GM18498 (cell line): ENCODE measurements around the gene PDE9A.

ENCODE experiments used
- ATAC-seq: cut with Tn5 transposase; IDR thresholded peaks from one replicate; pipeline ENCODE4 v1.9.1; 2021; ENCODE audit warnings: mild to moderate bottlenecking, moderate library complexity; ENCODE audit not compliant: unreplicated experiment

PDE9A gene

DNA sequence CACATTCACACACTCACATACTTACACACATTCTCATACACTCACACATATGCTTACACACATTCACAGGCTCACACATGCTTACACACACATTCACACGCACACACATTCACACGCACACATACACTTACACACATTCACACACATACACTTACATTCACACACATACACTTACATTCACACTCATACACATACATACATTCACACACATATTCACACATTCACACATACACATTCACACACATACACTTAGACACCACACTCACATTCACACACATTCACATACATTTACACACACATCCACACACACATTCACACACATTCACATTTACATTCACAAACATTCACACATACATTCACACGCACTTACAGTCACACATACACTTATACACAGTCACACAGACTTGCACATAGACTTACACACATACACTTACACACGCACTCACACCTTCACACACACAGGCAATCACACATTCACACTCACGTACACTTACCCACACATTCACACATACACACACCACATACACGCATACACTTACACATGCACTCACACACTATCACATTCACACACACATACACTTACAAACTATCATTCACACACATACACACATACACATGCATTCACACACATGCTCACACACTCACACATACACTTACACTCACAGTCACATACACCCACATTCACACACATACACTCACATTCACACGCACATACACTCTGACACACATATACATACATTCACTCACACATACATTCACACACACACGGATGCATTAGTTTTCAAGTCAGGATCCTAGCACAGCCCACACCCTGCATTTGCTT, 16.8 kb downstream of the PDE9A start:
- no peak for ATAC-seq

DNA sequence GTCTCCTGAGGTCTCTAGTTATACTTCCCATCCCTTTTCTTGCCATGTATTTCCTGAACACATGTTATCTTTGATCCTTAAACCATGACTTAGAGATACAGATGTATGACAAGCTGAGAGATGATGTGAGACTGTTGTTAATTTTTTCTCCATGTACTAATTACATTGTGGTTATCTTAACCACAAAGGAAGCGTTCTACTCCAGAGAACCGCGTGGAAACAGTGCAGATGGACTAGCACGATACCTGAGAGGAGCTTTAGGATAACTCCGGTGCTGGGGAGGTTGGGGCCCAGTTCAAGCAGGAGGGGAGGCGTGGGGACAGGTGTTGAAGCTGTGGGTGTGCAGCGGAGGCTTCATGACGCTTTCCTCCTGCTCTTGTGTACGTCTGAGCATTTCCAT, 17.5 kb downstream of the PDE9A start:
- no peak for ATAC-seq

DNA sequence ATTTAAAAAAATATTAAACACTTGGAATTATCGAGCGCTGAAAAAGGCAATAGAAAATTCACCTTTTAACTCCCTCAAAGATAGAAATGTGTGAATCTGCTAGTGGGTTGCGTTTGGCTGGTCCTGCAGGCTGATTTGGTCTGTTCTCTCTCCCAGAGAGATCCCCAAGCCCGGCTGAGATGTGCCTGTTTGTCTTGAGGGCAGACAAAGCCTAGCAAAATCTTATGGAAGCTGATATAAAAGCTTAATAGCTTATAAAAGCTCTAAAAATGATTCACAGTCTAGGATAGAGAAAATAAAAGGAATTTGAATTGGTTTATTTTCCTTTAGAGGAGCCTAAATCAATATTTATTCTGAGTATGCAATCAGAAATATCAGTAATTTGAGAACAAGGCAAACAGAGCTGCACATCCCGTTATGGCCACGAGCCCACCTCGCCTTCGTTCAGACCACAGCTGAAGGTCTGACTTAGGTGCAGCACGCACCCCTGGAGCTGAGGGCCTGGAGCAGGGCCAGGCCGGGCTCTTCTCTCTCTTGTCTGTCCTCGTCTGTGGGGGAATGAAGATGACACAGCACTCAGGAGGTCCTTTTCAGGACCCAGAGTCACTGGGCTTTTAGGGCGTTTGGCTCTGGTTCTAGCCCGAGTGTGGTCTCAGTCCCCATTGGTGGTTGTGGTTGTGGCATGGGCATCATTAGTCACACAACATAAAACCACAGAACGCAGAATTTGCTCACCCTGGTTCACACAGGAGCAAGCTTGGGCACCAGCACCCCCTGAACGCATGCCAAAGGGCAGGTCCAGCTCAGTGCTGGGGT, 18.6 kb downstream of the PDE9A start:
- no peak for ATAC-seq

DNA sequence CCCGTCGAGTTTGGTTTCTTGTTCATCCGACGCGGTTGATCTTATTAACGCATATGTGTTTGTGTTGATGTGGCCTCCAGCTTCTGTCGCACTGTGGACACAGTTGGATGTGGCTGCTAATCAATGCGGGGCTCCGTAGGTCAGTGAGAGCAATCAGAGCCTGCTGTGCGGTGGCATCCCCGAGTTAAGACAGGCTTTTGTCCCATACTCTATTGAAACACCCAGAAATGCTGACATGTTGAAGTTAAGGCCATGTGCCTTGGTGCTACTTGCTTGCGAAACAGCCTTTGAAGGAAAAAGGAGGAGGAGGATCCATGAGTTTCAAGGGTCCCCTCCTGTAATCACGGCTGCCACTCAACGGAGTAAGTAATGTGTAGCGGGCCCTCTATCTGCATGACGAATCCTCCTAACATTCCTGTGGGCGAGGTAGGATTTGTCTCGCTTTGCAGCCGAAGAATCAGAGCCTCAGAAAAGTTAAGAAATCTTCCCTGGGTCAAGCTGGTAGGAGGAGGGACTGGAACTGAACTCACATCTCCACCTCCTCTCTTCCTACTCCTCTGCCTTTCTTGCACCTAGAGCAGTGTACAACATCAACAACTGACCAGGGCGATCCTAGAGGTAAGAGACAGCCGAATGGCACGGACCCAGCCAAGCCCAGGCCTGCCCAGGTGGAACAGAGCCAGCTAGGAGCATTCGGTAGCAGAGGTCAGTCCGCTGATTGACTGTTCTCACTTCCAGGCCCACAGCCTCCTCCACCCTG, 19.5 kb downstream of the PDE9A start:
- no peak for ATAC-seq

DNA sequence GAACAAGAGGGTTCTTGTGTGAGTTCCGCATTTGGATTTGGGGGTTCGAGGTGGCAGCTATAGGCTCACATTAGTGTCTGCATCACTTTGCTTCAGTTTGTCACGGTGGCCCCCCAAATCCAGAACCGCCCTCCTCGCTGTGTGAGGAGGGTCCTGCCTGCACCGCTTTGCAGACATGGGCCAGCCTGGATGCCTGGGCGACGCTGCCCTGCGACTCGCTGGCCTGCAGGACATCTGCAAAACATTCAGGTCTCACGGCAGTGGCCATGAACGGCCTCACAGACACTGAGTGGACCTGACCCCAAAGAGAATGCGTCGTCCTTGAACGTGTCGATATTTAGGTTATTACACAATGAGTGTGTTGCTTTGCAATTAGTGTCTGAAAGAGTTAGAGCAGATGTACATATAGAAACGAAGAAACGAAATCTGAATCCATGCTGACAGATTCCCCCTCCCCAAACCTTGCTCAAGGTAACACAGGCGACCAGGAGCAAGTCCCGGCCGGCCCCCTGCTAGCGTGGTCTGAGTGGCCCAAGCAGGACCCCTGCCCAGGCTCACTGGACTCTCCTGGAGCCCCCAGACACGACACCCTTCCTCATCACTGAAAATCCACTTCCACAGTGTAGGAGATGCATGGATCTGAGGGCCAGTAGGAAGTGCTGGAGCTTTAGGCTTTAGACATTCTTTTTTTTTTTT, 20.4 kb downstream of the PDE9A start:
- ATAC-seq: no peak

DNA sequence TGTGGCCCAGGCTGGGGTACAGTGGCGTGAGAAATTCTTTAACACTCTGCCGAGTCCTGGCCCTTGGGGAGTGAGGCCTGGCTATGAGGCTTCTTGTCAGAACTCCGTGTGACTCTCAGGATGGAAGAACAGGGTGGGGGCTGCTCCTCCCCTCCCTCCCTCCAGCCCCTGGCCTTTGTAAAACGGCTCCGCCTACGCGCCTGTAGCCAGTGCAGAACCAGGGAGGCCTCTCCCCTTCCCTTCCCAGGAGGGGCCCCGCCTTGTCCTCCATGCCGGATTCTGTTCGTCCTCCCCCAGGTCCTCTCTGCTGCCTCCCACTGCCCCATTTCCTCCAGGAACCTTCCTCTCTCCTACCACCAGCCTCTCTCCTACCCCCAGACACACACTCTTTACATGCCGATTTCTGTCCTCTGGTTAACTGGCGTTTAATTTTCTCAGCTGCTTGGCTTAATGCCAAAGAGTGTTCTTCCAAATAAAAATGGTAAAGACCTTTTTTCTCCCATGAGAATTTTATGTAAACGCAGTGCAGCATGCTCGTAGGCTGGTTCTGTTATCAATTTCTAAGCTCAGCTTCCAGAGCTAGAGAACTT, 21.0 kb downstream of the PDE9A start:
- no peak for ATAC-seq

DNA sequence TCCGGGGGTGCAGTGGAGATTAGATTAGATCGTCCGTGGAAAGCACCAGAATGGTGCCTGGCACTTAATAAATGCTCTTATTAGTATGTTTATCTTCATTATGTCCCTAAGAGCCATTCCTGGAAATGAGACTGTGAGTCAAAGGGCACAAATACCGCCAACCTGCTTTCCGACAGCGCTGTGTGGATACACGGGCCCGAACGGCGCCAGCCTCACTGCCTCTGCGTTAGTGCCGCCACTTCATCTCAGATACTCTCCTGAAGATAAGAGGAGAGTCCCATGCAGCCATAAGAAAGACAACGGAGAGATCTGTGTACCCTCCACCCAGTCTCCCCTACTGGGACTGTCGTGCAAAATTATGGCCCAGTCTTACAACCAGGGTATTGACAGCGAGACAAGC, 22.0 kb downstream of the PDE9A start:
- ATAC-seq: no peak

DNA sequence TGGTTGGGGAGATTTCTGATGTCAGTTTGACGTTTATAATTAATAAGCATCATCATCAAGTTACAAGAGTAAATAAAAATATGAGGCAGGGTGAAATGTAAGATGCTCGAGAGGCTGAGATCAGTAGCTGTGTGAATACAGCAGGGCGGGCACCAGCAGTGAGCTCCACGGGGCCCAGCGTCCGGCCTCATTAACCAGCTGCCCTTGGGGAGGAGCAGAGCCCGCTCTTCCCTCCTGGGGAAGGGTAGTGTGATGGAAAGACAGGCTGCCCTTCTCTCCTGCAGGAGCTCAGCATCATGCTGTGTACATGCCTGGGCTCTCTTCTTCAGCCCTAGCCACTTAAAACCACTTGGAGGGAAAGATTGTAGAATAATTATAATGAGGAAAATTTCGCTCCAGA, 23.4 kb downstream of the PDE9A start:
- no peak for ATAC-seq

DNA sequence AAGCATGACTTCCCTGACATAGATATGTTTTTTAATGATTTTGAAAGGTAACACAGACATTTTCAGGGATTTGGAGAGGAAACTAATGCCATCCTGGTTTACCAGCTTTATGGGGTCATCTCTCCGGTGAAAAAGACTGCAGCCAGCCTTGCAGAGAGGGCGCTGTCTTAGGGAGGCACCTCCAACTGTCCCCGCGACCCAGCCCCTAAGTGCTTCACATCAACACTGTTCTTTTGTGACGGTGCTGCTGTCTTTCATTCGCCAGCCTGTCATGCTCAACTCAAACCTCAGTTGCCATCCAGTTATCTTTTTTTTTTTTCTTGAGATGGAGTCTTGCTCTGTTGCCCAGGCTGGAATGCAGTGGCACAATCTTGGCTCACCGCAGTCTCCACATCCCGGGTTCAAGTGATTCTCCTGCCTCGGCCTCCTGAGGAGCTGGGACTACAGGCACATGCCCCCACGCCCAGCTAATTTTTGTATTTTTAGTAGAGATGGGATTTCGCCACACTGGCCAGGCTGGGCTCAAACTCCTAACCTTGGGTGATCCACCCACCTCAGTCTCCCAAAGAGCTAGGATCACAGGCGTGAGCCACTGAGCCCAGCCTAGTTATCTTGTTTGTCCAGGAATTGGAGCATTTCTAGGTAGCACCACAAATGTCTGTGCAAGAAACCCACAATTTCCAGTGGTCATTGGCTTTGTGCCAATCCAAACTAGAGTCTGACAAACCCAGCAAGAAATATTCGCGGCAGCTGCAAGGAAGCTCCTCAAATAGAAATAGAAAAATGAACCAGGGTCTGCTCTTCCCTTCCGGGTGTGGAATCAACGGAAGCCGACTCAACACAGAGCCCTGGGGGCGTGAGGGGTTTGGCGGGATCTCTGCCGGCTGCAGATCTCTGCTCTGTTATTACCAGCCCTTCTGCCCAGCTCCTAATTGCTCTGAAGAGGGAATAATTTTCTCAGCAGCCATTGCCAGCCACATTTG, 24.2 kb downstream of the PDE9A start:
- ATAC-seq: no peak

DNA sequence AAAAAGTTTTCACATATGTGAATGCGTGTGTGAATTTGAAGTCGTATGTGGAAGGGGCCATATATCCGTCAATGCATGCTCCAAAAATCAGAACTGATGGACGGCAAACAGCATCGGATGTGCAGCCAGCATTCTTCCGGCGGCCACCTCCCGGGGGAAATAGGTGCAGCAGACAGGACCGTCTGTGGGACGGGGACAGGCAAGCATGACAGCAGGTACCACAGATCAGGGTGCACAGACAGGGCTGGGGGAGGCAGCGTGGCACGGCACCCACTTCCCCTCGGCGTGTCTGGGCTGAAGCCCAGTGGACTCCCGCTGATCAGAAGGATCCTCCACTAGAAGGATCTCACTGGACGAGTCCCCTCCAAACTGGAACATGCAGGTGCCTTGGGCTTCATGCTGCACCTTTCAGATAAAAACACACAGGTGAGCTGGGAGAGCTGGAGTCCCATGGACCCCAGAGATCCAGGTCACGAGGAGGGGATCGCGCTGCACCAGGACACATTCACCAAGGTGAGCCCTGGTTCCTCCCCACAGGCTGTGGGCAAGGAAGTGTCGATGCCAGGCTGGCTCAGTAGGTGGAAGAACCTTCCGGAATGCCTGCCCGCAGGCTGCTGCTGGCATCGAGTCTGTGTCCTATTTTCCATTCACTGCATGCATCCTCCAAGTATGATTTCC, 25.3 kb downstream of the PDE9A start:
- no peak for ATAC-seq

DNA sequence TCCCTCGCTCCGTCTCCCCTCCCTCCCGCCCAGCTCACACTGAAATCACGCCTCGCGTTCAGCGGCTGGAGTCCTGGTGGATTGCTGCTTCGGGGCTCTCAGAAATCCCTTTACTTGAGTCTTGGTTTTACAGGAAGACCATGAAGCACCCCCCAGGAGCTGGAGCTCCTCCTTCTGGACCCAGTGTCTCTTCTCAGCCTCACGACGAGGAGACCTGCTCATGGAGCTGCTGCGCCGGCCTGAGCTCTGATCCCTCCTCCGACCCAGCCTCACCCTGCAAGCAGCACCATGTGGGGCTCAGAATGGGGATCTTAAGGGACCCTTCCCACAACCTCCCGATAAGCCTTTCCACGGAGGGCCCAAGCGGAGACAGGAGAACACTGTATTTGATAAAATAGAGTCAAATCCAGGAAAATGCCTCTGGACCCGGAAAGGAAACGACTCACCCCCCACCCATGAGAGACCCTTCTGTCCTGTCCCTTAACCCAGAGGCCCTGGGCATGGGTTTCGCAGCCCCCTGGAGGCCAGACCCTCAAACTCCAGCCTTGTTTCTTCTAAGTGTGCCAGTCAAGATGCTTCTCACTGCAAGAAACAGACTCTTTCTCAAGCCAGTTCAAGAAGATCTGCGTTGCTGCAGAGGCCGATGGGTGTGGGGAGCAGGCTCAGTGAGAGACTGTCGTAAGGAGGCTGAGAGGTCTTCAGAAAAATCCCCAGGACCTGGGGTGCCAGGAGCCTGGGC, 26.1 kb downstream of the PDE9A start:
- no peak for ATAC-seq

DNA sequence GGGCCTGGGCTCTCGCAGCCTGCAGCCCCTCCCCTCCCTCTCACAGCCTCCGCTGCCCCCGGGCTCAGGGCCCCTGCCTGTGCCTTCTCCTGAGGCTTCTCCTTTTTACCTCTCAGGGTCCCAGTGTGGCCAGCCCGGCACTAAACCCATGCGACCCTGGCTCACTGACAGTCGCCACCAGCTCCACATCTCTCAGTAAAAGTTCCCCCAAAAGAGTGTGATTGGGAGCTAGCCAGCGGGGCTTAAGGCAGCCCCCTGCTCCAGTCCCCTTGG, 26.6 kb downstream of the PDE9A start:
- ATAC-seq: no peak

DNA sequence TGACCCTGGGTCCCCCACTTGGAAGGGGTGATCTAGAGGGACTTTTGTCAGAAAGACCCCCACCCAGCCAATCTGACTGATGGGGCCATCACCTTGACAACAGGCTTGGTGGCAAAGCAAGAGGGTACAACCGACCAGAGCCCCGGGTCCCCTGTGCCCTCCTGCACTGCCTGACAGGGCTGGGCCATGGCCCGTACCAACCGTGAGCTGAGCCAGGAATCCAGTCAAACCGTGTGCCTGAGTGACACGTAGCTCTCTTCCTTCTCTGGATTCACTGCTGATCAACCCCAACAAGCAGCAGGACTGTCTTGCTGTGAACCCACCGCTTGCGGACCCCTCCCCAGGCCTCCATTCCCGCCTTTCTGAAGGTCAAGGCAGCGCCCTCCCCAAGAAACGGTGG, 27.0 kb downstream of the PDE9A start:
- ATAC-seq: no peak

DNA sequence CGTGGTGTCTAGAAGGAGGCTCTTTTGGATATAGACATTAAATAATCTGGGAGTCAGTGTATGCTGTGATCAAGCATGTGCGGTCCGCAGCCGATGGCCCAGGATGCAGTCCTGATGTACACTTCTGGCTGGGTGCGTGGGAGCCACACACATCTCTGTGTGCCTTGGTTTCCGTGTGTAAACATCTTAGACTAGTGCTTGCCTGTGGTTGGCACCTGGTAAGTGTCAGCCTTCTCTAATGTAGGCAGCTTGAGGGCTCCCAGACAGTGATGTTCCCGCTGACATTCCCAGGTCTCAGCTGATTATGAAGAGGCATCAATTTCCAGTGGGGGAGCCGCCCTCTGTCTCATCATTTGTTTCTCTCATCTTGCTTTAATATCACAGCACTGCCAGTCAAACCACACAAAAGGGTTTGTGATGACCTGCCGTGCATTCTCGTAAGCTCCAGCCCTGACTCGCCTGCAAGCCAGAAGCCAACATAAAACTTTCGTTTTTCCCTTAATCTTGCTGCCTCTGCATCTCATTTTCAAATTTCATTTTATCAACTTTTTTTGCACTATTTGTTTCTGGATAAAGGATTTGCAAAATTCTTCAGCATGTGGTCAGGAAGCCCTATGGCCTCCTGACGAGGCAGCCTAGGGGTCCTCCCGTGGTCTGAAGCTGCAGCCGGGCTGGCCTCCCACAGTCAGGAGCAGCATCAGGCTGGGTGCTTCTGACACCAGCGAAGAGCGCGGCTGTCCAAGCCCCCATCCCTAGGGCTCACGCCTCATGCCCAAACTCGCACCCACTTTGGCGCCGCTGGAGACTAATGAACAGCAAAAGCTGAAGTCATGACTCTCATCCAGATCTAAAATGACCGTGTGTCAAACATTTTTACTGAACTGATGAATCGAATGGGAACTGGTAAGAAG, 28.1 kb downstream of the PDE9A start:
- no peak for ATAC-seq

DNA sequence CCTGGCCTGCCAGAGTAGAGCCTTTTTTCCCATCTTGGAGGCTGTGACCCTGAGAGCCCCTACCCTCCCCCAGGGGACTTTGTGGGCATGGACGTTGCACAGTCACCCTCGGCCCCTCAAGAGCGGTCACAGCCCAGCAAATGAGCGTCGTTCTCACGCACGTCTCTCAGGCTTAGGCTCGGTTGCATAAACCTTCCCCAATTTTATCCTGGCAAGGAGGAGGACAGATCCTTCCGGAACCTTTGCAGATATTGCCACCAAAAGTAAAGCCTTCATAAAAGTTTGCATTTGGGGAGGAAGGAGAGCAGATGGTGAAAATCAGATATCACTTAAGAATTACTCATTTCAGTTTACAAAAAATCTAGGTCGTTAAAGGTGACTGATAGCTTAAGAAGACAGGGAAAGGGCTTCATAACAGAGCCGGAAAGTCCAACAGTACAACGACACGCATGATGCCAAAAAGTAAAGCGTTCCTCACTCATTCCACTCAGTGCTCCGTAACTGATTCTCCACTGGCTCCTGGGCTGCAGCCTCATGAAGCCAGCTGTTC, 29.3 kb downstream of the PDE9A start:
- ATAC-seq: no peak

DNA sequence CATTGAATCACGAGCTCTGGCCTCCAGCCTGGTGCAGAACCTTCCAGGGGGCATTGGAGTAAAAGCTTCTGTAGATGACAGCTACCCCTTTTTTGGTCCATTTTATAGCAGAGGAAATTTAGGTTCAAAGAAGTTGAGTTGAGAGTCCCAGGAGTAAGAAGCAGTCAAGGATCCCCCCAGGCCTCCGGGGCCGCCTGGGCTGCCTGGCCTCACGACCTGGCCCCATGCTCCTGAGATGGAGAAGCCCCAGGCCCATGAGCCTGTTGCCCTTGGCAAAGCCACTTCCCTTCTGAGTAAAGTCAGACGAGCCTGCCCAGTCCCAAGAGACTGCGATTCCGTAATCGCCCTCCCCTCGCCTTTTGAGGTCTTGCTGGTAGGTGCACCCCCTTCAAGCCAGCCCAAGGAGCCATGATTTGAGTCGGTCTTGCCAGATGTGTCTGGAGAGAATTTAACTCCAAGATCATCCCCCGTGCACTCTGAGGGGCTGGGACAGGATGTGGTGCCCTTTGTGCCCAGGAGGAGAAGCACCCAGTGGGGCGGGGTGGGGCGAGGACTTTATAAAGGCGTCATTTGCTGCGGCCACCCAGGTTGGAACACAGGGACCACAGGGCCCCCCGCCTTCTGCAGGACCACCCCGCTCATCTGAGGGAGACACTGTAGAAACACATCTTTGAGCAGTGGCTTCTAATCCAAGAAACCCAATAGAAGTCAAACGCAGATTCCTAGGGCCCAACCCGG, 30.1 kb downstream of the PDE9A start:
- ATAC-seq: no peak
